Measurements from ENCODE around the gene FARP1.
"Not testable (repeated sequence)": the region's sequence is repeated elsewhere in the genome, so short reads cannot be mapped to it uniquely, and the experiment has no call there.

Gene FARP1

DNA sequence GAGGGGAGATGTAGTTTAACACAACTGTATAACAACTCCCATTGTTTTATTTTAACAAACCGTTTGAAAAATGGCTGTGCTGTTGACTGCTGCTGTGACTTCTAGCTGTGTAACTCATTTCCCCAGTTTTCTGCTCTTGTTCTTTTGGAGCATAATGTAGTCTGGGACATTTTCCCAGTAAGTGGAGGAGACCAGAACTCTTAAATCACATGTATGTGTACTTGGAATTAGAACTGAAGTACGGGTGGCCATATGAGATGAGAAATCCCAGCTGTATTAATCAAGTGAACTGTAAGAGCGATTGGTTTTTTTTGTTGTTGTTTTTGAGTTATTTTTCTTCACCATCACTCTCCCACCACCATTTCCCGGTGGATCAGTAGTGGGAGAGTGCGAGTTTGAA is 83.6 kb downstream of the FARP1 start:
- TF ChIP-seq, protein P1, sequence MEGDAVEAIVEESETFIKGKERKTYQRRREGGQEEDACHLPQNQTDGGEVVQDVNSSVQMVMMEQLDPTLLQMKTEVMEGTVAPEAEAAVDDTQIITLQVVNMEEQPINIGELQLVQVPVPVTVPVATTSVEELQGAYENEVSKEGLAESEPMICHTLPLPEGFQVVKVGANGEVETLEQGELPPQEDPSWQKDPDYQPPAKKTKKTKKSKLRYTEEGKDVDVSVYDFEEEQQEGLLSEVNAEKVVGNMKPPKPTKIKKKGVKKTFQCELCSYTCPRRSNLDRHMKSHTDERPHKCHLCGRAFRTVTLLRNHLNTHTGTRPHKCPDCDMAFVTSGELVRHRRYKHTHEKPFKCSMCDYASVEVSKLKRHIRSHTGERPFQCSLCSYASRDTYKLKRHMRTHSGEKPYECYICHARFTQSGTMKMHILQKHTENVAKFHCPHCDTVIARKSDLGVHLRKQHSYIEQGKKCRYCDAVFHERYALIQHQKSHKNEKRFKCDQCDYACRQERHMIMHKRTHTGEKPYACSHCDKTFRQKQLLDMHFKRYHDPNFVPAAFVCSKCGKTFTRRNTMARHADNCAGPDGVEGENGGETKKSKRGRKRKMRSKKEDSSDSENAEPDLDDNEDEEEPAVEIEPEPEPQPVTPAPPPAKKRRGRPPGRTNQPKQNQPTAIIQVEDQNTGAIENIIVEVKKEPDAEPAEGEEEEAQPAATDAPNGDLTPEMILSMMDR (IDR thresholded peaks at IDR 0.05; ENCODE audit: low read length, missing control alignments) = no peak
- no peak for DNase-seq (ENCODE audit: low read depth)
- H3K4me3 ChIP-seq (replicated peaks; ENCODE audit: low read depth, low read length) = no peak overlapping the region

DNA sequence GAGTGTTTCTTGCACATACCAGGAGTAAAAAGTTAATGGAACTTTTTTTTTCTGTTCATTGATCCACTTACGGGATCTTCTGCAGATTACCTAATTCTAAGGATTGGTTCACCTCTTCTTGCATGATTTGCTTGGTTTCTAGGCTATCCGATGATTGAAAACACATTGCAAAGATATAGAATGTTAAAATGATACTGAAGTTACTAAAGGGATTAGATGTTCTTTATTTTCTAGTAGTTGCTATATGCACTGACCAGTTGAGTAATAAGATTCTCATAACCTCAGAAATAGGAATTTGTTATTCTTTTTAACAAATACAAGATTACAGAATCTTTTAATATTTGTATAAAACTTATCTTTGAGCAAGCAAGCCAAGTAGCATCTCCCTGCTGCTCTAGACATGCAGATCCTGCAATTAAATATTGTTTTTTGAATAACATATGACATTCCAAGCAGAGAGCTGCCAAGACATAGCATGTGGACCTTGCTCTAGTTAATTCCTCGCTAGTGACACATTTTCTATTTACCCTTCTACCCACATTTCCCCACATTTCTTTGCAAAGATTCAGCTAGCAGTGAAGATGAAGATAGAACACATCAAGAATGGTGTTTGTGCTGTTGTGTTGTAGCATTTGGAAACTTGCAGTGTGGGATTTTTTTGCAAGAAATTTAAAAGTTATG is 85.9 kb downstream of the FARP1 start:
- TF ChIP-seq, protein P1 (IDR thresholded peaks at IDR 0.05; ENCODE audit: low read length, missing control alignments) = no peak
- DNase-seq (ENCODE audit: low read depth) = no peak
- H3K4me3 ChIP-seq (replicated peaks; ENCODE audit: low read depth, low read length) = no peak overlapping the region

DNA sequence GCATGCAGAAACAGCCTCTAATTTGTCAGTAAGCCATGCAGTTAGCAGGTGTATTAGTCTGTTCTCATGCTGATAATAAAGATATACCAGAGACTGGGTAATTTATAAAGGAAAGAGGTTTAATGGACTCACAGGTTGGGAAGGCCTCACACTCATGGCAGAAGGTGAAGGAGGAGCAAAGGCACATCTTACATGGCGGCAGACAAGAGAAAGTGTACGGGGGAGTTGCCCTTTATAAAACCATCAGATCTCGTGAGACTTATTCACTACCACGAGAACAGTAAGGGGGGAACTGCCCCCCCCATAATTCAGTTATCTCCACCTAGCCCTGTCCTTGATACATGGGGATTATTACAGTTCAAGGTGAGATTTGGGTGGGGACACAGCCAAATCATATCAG is 87.9 kb downstream of the FARP1 start:
- DNase-seq (ENCODE audit: low read depth); H3K4me3 ChIP-seq (replicated peaks; ENCODE audit: low read depth, low read length): not testable (repeated sequence)

DNA sequence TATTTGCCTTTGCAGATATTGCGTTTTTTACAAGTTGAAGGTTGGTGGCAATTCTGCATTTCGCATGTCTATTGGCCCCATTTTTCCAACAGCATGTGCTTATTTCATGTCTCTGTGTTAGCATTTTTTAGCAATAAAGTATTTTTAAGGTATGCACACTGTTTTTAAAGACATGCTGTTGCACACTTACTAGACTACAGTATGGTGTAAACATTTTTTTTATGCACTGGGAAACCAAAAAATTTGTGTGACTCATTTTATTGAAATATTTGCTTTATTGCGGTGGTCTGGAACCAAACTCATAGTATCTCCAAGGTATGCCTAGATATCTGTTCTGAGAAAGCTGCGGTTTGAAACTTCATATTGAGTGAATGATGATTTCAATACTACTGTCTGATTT is 89.6 kb downstream of the FARP1 start:
- H3K4me3 ChIP-seq (replicated peaks; ENCODE audit: low read depth, low read length) = no peak overlapping the region
- TF ChIP-seq, protein P1 (IDR thresholded peaks at IDR 0.05; ENCODE audit: low read length, missing control alignments) = no peak
- no peak for DNase-seq (ENCODE audit: low read depth)

DNA sequence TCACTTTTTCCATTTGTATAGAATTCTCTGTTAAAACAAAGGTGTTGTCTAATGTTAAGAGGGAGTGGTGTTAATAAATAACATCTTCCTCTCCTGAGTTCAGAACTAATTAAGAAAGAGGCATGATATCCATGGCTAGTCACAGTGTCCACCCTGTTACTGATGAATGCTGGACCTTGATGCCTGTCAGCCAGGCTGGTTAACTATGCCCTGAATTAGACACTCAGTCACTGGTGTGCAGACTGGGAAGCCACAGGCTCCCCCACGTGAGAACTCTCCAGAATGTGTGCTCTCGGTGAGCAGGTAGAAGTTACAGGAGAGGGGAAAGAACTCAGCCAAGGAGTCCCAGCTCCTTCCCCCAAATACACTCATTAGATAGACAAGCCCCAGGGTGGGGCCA is 90.2 kb downstream of the FARP1 start:
- no peak for DNase-seq (ENCODE audit: low read depth)
- H3K4me3 ChIP-seq (replicated peaks; ENCODE audit: low read depth, low read length) = no peak overlapping the region

DNA sequence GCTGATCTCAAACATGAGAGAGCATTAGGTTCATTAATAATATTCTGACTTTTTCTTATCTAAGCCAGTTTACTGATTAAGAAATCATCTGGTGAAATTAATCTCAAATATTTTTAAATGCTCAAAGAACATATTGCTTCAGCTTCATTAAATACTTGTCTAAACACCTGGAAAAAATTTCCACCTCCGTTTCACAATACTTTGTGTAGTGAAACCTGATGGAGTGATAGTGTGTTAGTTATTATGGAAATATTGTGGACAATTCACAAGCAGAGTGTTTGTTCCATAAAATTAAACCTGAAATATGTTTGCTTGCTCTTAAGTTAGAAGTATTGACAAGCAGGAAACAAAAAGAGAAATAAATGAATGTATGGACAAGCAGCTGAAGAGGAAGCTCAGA is 91.5 kb downstream of the FARP1 start:
- TF ChIP-seq, protein P1 (IDR thresholded peaks at IDR 0.05; ENCODE audit: low read length, missing control alignments) = no peak
- DNase-seq (ENCODE audit: low read depth) = no peak
- H3K4me3 ChIP-seq (replicated peaks; ENCODE audit: low read depth, low read length) = no peak overlapping the region

More for the DNA sequence above, 90.2 kb downstream of the FARP1 start:
- TF ChIP-seq, protein P1 (IDR thresholded peaks at IDR 0.05; ENCODE audit: low read length, missing control alignments) = no peak

DNA sequence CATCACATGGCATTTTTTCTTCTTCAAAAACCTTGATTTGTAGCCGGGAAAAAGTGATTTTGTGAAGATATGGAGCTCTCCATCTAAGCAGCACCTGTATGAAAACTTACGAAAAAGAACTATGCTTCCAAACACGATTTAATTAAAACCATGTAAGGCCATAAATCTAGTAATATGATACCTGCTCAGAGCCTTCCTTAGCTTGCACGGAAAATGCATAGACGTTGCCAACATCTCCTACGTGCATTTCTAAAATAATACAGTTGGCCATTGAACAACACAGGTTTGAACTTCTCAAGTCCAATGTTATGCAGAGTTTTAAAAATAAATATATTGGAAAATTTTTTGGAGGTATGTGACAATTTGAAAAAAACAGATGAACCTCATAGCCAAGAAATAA is 93.3 kb downstream of the FARP1 start:
- no peak overlapping the region for H3K4me3 ChIP-seq (replicated peaks; ENCODE audit: low read depth, low read length)
- TF ChIP-seq, protein P1 (IDR thresholded peaks at IDR 0.05; ENCODE audit: low read length, missing control alignments) = no peak
- no peak for DNase-seq (ENCODE audit: low read depth)
